GM19324 (cell line): ENCODE data around the gene MCU.

Source experiments
- ATAC-seq: cut with Tn5 transposase; IDR thresholded peaks from one replicate; pipeline ENCODE4 v1.9.1; 2021; ENCODE audit warnings: mild to moderate bottlenecking, moderate library complexity; ENCODE audit not compliant: unreplicated experiment, low FRiP score

MCU gene

DNA sequence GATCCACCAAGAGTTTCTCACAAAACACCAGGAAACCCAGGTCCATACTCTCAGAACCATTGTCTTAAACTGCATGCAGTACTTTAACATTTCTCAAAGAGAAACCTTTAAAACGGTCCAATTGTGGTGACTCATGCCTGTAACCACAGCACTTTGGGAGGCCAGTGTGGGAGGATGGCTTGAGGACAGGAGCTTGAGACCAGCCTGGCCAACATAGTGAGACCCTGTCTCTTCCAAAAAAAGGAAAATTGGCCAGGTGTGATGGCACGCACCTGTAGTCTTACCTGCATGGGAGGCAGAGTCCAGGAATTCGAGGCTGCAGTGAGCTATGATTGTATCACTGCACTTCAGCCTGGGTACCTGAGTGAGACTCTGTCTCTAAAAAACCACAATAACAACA lies 104.1 kb downstream of the MCU start:
- no peak for ATAC-seq

DNA sequence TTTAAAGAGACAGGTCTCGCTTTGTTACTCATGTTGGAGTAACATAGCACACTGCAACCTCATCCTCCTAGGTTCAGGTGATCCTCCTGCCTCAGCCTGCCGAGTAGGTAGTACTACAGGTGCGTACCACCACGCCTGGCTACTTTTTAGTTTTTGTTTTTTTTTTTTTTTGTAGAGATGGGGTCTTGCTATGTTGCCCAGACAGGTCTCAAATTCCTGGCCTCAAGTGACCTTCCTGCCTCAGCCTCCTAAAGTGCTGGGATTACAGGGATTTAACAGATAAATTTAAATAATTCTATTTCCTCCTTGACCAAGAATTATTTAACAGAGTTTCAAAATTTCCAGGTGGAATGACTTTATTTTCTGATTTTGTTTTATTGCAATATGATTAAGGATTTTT lies 104.6 kb downstream of the MCU start:
- ATAC-seq, result no peak

DNA sequence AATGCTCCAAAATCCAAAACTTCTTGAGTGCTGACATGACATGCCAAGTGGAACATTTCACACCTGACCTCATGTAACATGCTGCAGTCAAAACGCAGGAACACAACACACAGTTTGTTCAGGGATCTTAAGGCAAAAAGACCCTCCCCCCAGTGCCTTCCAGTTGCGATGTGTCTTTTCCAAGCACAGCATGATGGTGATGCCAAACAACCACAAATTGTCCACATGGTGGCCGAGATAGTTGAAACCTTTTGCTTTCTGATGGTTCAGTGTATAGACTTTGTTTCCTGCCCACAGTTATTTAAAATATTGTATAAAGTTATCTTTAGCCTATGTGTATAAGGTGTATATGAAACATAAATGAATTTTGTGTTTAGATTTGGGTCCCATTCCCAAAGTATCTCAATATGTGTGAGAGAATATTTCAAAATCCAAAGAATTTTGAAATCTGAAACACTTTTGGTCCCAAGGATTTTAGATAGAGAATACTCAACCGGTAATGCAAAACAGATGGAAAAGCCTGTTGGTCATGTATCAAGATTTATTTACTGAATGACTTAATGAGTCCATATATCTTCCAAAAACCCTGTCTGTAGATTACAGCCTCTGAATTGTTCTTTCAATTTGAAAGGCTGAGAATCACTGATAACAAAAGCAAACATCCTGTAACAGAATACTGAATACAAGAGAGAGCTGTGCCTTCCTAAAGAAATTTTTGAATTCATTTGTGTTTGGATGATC lies 108.2 kb downstream of the MCU start:
- ATAC-seq, result no peak

DNA sequence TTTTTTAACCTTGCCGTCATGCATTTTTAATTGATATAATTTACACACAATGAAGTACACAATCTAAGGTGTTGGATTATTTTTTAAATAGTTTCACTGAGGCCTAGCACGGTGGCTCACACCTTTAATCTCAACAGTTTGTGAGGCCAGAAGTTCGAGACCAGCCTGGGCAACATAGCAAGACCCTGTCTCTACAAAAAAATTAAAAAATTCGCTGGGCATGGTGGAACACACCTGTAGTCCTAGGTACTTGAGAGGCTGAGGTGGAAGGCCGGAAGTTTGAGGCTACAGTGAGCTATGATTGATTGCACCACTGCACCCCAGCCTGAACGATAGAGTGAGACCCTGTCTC lies 108.8 kb downstream of the MCU start:
- ATAC-seq, result no peak

DNA sequence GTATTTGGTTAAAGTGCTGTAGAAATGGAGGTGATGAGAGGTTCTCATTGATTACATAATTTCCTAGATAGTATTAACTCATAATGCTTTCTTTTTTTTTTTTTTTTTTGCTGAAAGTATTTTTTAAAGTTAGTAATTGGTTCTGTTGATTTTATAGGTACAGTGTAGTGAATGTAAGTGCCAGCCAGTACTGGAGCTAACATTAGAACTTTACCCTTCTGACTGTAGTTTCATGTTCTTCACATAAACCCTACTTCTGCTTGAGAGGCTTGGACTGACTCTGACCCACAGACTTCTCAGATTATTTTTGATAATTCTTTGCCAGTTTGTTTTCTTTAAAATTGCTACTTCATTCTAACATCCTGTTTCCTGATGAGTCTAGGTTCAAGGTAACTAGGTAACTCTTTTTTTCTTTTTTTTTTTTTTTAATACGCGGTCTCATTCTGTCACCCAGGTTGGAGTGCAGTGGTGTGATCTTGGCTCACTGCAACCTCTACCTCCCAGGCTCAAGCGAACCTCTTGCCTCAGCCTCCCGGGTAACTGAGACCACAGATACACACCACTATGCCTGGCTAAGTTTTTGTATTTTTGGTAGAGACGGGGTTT lies 109.4 kb downstream of the MCU start:
- no peak for ATAC-seq

DNA sequence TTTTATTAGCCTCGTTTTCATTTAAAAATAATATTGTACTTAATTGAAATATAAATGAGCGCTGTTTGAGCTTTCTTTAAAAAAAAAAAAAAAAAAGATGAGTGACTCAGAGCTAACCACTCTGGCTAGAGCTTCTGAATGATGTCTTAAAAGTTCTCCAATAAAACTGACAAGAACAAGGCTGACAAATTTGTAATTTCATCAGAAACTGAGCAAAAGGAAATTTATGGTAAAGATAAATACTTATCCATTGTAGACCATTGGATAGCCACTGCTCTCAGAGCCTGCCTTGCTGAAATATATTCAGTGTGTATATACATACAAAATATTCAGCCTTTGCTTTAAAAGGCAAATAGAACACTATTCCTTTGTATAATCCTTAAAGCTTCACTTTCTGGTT lies 110.4 kb downstream of the MCU start:
- no peak for ATAC-seq

DNA sequence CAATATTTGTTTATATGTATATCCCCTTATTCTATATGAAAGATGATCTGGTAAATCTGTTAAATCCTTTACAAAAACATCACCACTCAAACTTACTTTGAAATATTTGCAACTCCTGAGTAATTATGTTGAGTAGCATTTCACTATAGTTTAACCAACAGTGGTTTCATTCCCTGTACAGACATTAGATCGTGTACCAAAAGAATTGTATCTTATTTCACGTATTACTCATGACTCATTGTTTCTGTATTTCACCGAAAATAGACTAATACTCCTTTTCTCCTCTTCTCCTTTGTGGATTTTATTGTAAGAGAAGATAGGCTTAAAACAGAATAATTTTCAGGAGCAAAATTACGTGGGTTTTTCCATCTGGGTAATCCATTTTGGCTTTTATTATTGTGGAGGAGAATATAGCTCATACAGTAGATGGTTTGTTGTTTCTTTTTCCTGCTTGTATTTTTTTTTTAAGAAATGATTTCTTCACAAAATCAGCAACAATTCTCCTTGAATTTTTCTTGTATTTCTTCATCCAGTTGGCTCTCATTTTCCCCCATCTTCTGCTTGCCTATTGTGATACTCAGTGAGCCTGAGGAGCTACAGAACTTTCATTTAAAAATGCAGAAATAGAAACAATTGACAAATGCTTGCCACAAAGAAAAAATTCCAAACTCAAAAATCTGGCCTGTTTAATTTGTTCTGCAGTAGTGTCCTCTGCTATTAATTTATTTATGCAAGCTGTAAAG lies 111.0 kb downstream of the MCU start:
- ATAC-seq, result no peak

DNA sequence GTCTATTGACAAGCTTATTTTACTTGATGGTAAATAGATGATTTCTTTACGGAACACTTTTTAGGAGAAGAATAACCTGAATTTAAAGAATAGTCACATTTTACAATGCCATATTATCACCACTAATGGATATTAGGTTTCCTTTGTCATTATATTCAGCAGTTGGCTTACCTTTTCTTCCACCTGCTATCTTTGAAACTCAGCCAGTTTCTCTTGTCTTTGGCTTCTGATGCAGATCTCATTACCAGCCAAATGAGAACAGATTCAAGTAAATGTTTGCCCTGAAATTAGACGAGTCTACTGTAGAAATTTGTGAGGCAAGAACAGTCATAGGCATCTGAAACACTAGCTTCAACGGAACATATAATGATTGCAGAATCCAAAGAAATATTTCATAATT lies 116.1 kb downstream of the MCU start:
- no peak for ATAC-seq

DNA sequence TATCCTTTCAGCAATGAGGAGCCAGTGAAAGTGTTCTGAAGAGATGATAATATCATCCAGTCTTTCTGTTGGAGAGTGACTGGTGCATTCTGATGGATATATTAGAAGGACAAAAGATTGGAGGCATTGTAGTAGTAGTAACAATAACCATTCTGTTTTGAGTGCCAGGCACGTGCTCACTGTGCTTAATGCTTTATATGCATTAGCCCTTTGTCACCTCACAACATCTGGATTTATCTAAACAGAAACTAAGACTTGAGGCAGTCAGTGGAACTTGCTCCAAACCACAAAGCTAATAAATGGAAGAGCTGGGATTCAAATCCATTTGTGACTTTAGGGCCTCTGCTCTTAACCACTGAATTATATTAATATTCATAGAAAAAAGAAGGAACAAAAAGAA lies 117.1 kb downstream of the MCU start:
- ATAC-seq, result no peak

DNA sequence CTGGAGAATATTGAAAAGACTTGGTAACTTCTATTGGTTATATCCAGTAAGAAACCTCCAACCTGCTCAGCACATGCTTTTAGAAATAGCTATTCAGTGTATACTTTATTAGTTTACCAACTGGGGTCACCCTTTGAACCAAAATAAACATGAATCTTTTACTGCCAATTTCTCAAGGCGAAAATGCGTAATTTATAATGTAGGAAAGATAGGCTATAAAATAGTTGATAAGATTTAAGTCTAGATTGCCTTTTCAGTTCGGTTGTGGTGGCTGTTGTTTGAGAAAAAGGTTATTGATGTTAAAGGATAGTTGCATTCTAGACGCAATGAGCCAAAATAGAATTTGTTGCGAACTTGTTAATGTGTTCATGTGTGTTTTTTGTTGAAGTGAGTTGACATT lies 119.0 kb downstream of the MCU start:
- ATAC-seq, result no peak

DNA sequence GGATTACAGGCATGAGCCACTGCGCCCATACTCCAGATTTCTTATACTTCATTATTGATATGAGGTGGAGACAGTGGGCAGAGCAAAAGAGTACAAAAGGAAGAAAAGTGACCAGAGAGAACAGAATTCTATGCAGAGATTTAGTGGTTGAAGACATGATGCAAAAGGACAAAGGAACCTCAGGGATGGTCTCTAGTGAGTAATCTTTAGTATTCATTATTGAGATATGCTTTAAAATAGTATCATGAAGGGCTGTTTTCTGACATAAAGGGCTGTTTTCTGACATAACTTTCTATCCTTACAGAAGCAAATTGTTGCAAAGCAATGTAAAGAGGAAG lies 120.4 kb downstream of the MCU start:
- ATAC-seq, result no peak

DNA sequence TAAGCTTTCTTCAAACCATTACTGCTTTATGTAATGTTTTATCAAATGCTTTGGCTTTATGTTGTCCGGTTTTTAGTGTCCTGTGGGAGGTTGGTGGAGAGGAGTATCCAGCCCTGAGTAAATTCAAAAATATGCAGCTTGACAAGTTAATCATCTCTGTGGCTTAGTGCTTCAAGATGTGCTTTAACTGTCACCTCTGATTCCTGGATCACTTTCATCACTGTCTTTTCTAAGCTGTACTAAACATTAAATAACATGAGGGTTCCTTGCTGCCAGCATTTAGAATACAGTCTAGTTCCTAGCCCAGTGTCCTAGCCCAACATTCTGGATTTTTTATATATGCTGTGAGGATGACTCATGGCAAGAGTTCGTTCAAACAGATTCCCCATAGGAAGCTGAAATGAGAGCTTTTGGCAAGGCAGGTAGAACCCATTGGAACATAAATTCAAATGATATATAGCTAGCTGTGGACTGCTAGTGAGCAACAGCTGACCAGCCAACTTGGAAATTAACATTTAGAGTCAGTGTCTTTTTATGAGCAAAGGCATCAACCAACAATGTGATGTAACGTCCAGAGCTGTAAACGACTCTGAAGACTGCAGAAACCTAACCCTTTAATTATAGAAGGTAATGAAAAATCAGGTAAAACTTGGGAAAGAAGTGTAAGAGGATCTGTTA lies 120.9 kb downstream of the MCU start:
- no peak for ATAC-seq

DNA sequence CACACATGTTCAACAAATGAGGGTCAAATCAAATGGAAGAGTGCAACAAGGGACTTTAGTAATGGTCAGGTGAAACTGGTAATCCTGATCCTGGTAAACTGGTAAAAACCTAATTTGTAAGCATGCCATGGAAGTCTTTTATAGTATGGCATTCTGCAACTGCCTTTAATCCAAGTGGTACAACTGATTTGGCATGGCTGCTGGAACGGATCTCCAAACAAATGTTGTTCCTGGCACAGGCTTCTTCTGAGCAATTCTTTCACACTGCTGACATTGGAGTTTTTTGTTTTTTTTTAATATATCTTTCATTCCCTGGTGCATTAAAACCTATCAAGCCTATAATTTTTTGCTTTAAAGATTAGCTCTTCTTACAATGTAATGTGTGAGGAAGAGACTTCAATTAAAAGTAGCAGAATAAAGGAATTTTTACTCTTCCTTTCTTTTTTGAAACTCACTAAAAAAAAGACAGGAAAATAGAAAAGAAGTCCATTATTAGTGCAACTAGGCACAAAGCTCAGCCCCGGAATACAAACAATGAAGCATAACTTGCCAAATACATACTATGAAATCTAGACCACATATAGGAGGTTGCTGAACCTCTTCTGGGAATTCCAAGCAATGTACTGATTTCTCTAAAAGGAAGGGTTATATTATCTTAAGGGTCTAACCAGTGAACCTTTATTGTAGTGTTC lies 122.3 kb downstream of the MCU start:
- no peak for ATAC-seq

DNA sequence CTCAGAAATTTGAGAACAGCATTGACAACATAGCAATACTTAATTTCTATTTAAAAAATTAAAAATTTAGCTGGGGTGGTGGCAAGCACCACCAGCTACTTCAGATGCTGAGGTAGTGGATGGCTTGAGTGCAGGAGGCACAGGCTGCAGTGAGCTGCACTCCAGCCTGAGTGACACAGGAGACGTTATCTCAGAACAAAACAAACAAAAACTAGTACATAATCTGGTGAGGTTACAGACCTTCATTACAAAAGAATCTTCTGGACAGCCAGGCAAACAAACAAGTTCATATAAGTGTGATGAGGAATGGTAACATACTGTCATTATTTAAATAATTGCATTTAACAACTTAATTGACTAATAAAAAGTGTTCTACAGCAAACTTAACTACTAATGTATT lies 124.6 kb downstream of the MCU start:
- ATAC-seq, result no peak

DNA sequence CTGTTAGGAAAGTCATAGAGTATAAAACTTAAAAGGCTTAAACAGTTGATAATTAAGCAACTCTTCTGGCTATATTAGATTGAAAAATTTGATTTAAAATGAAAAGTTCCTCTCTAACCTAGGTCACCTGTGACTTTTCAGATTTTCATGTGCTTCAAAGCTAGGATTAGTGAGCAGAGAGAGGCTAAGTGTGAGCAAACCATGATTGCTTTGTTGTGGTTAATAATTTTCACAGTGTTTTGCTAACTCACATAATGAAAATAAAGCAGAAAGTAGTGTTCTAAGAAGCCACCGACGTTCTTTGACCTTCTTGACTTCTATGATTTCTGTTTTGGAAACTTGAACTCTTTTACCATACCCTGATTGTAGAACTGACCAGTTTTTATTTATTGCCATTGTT lies 126.1 kb downstream of the MCU start:
- ATAC-seq, result no peak

DNA sequence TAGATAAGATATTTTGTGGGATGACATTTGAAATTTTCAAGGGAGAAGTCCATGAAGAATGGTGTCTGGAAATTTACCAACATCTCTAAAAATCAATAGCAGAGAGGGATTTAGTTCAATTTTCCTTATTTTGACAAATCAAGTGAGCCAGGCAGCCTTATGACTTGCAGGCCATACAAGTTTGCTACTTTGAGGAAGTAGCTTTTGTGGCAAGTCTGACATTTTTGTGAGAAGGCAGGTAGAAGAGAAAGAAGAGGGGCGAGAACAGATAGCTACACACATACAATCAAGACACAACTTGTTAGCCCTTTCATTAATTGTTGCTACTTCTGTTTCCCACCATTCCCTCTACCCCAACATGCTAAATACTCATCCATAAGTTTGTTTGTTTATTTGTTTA lies 127.1 kb downstream of the MCU start:
- no peak for ATAC-seq

DNA sequence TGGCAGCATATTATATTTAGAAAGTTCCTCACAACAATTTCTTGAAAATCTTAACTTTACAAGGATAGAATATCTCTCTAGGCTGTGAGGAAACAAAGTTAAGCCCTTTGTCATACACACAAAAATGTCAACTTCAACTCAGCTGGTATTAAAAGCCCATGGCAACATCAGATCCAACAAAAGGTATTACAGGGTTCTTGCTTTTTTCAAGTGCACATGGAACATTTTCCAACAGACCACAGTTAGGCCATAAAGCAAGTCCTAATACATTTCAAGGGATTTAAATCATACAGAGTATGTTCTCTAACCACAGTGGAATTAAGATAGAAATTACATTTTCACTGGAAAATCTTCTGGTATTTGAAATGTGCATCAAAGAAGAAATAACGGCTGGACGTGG lies 129.7 kb downstream of the MCU start:
- ATAC-seq, result no peak

DNA sequence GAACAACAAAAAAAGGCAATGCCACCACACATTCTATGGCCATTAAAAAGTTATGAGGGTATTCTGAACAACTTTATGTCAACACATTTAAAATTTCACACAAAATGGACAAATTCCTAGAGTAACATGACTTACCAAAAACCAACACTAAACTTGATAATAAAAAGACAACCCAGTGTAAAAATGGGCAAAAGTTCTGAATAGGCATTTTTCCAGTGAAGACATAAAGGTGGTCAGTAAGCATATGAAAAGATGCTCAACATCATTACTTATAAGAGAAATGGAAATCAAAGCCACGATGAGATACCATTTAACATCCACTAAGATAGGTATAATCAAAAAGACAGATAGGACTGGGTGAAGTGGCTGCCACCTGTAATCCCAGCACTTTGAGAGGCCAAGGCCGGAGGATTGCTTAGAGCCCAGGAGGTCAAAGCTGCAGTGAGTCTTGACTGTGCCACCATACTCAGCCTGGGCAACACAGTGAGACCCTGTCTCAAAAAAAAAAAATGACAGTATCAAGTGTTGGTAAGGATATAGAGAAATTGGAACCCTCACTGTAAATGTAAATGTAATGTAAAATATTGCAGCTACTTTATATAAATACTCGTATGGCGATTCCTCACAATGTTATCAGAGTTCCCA lies 130.5 kb downstream of the MCU start:
- no peak for ATAC-seq

DNA sequence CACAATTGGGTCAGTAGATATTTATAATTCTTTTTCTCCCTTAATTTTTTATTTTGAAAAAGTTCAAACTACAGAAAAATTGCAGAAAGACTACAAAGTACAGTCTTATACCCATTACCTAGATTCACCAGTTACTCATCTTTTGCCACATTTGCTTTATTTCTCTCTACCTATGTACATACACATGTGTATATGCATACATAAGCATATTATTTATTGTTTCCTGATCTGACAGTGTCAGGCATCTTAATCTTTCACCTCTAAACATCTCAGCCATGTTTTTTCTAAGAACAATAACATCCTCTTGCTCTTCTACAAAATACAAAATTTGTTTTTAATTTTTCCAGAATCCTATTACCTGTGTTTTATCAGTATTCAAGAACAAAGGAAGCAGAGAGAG lies 133.2 kb downstream of the MCU start:
- no peak for ATAC-seq

DNA sequence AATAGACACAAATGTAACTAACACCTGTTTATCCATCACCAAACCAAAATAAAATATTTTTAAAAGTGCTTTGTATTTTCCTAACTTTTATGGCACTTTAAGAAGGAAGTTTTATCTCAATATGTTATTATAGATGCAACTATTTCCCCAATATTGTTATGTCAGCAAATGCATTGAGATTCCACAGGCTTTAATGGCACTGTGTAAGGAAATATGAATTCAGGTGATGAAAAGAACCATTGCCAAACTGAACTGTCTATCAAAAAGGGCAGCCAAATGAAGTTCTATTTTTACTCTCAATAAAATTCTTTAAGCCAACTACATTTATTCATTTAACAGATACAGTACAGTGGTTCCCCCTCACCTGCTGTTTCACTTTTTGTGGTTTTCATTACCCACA lies 134.4 kb downstream of the MCU start:
- no peak for ATAC-seq

DNA sequence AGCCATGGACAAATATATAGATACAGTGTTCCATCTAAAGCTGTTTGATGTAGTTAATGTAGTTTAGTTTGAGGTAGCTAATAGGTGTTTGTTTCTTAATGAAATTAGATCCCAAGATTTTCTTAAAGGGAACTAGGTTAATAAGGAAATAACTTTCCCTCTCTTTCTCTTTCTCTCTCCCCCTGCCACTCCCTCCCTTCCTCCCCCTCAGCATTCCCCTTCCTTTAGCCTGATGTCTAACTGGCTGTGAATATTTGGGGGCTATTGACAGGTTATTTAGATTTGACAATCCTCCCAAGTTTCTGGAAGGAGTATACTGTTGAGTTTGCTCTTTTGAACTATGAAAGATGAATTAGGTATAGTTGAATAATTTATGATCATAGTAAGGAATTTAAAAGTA lies 136.4 kb downstream of the MCU start:
- ATAC-seq, result no peak
